Gastrocnemius medialis (tissue), 4 donors: ENCODE results near the gene MSMO1.

ENCODE experiments used
- POLR2A ChIP-seq, 2 donors: fragments of 450-650 bp; IDR thresholded peaks; one replicate each; pipeline ENCODE4 v1.6.1; 2017; ENCODE audit warnings: antibody characterized with exemption in 2 of 2, mild to moderate bottlenecking in 2 of 2, moderate library complexity in 2 of 2
- TF ChIP-seq, protein P1 (sequence below), 5 experiments: fragments of 450-650 bp in 3 of 5; fragments of 200-600 bp in 2 of 5; sonication (generic) in 2 of 5; IDR thresholded peaks in 4 of 5; conservative IDR thresholded peaks in 1 of 5; 1 replicate in 4 of 5; 2 replicates in 1 of 5; pipeline ENCODE4 v1.5.1; 2016 to 2019; ENCODE audit warnings: antibody characterized with exemption in 5 of 5, mild to moderate bottlenecking in 3 of 5, moderate library complexity in 3 of 5

GRCh38 chr4:165381821-165382373 lies 54.4 kb downstream of the MSMO1 start:
- TF ChIP-seq, protein P1, sequence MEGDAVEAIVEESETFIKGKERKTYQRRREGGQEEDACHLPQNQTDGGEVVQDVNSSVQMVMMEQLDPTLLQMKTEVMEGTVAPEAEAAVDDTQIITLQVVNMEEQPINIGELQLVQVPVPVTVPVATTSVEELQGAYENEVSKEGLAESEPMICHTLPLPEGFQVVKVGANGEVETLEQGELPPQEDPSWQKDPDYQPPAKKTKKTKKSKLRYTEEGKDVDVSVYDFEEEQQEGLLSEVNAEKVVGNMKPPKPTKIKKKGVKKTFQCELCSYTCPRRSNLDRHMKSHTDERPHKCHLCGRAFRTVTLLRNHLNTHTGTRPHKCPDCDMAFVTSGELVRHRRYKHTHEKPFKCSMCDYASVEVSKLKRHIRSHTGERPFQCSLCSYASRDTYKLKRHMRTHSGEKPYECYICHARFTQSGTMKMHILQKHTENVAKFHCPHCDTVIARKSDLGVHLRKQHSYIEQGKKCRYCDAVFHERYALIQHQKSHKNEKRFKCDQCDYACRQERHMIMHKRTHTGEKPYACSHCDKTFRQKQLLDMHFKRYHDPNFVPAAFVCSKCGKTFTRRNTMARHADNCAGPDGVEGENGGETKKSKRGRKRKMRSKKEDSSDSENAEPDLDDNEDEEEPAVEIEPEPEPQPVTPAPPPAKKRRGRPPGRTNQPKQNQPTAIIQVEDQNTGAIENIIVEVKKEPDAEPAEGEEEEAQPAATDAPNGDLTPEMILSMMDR (IDR thresholded peaks at IDR 0.05 in 4 of 5, conservative IDR thresholded peaks at IDR 0.05 in 1 of 5) = no peak
- no peak for TF ChIP-seq POLR2A (IDR thresholded peaks at IDR 0.05)
